Right cardiac atrium (tissue), 5 donors: ENCODE data around the gene KLC1. TPM values are rescaled to one million over a fixed set of nuclear protein-coding genes. Genes with fewer than 3 reads are reported as not detected.

Experiments used
- ATAC-seq, 2 donors: fragments of 200-7000 bp; cut with Tn5 transposase; one replicate each; pipeline versions ENCODE4 v1.8.0 to v1.9.1; 2020; ENCODE audit warnings: moderate library complexity in 2 of 2, mild to moderate bottlenecking in 1 of 2
- DNase-seq, 3 donors: peaks; one replicate each; pipeline ENCODE4 v3.0.0-alpha.2; 2020
- H3K27ac ChIP-seq: one replicate; pipeline ENCODE4 v1.5.1; 2013; ENCODE audit warnings: mild to moderate bottlenecking, low read length, control low read depth, moderate library complexity
- H3K27me3 ChIP-seq: one replicate; pipeline ENCODE4 v1.6.1; 2013; ENCODE audit not compliant: control insufficient read depth, insufficient read depth
- H3K4me1 ChIP-seq: one replicate; pipeline ENCODE4 v1.6.1; 2013; ENCODE audit warnings: low read length; ENCODE audit not compliant: control insufficient read depth, insufficient read depth
- H3K4me3 ChIP-seq: one replicate; pipeline ENCODE4 v1.5.1; 2013; ENCODE audit warnings: low read length, control low read depth
- H3K9me3 ChIP-seq: one replicate; pipeline ENCODE4 v1.6.1; 2013; ENCODE audit warnings: low read length; ENCODE audit not compliant: control insufficient read depth
- WGBS: extraction: QIAGEN DNeasy Blood & Tissue Kit; methylation state at CpG from one replicate; pipeline ENCODE4 v1.1.7; 2013; 5-methylcytosine and 5-hydroxymethylcytosine counted together
- intact Hi-C, 4 donors: fragments of 100-400 bp; cut with DNase I; formaldehyde crosslinking; loops; one replicate each; pipeline versions ENCODE4 v1.11.0 to v1.14.0; 2022 to 2023
- polyA plus RNA-seq: library from polyadenylated mRNA; stranded (reverse); fragments of 200-250 nt; gene quantifications from one replicate; pipeline ENCODE4 v1.2.3, GENCODE V29; 2013
- total RNA-seq, 4 donors: library from RNA; stranded (reverse); fragmentation: NEBNext Ultra II Directional; extraction: Animal tissue kit (Norgen Biotek cat#: 25700); gene quantifications; one replicate each; pipeline ENCODE4 v1.2.1, GENCODE V29; 2021
- donor health status: healthy with polysubstance abuse.
- donor health status: DM: no; HTN: yes; CAD: no.
- donor health status: DM: no; HTN: no; CAD: no.
- donor health status: DM: no; HTN: yes; CAD: no; lungs with severe emphysema.
- donor health status: DM: yes; HTN: yes; CAD: no.

The KLC1 gene
- total and polyA plus RNA-seq, 5 donors: 110 to 137 (median 126) TPM

DNA sequence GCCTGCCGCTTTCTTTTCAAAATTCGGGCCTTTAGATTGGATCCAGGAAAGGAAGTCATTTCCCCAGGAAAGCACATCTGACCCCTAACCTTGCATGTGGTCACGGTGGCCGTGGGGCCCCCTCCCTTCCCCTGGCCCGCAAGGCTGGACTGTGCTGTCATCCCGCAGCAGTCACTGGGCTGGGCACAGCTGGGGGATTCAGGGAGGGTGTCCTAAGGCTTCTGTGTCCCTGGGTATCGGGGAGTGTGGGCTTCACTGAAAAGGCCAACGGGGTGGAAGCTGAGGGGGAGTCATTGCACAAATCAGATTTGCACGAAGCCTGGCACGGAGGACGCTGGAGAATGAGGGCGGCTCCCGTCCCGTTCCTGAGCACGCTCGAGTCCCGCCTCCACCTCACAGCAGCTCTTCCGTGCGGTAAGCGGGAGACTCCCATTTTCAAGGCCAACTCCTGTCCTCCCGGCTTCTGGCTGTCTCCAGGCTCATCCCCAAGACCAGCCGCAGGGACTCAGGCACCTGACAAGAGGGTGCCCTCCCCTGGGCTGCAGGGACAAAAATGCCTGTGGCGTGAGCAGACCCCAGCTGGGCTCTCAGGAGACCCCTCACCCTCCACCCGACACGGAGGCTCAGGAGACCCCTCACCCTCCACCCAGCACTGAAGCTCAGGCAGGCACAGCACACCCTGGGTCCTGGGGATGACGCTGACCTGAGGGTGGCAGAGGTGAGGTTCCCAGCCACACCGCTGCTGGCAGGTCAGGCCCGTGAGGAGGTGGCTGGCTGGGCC, 76.7 kb downstream of the KLC1 start:
- 60% methylated on average over 28 of the region's 28 CpGs for WGBS
- H3K27me3 ChIP-seq: no peaks in the 10 kb centered on the region
- H3K27ac ChIP-seq: peak overlapping the region; percentile 0
- DNase-seq (peak in 2 of 3 donors; percentile 63 to 68), ATAC-seq (peak; percentile 12 to 67)
- intact Hi-C loops: no loop called here
- H3K4me3 ChIP-seq: no peak overlapping the region
- peaks cover 3% of the 10 kb centered on the region for H3K4me1 ChIP-seq
- H3K9me3 ChIP-seq: no peaks in the 10 kb centered on the region

DNA sequence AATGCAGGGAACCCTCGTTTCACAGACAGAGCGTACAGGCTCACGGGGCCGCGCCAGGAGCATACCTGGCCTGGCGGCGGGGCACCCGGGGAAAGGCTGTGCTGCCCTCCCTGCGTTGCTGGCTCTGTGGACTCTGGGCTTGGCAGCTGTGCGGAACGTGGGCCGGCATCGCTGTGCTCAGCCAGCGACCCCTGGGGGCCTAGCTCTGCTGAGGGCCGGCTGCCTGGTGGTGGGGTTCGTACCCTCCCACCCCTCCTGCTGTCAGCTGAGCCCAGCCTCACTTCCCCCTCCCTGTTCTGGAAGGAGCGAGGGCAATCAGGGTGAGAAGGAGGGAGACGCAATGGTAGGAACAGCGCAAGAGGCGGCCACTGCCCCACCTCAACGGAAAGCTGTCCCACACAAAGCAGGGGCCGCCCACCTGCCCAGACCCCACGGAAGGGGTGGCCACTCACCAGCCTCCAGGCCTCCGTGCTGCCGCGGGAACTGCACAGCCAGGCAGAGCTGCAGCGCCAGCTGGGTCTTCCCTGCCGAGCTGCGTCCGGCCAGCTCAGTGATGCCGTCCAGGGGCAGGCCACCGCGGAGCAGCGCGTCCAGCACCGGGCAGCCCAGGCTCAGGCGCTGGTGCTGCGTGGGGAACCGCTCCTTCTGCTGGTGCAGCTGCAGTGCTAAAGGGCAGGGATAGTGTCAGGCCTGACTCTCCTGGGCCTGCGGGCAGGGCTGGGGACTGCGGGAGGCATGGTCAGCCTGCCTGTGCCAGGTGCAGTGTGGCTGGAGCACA, 77.7 kb downstream of the KLC1 start:
- Histone ChIP-seq H3K27ac (no peak overlapping the region), H3K4me1 (no peaks in the 10 kb centered on the region), H3K27me3 (no peaks in the 10 kb centered on the region), H3K4me3 (no peak overlapping the region), H3K9me3 (no peaks in the 10 kb centered on the region)
- DNase-seq (peak in 2 of 3 donors; percentile 58 to 63), ATAC-seq (no peak)
- intact Hi-C loops: no loop called here
- 86% methylated on average over 41 of the region's 41 CpGs for whole genome bisulfite sequencing

DNA sequence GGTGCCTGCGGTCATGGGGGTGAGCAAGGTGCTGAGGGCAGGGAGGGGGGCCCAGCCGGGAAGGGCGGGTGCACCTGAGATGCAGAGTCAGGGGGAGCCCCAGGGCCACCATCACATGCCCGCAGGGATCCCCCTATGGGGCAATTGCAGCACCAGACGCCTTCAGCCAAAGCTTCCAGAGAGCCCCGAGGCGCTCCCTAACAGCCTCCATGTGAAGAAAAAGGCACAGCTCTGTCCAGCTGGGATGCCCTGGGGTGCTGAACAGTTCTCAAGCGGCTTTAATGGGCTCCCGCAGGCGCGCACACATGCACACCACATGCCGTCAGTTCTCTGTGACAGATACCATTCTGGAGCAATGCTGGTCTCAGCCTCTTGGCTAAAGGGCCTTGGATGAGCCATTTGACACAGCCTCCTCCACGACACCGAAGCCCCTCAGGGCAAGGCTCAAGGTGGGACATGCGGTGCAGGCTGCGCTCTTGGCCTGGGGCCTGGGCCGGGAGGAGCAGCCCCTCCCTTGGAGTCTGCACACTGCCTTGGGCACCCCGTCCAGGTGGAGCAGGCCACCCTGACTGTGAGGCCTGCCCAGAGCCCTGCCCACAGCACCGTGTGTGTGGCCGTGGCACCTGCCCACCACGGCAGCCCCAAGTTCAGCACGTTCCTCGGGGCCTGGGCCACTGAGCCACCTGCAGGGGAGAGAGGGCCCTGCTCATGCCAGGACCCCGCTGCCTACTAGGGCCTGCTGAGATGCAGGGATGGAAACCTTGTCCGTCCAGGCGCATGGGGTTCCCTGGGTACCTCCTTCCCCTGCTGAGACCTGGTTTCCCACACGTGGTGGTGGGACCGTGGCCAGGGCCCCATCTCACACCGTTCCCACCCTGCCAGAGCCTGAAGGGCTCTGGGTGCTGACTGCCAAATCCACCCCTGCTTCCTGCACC, 78.6 kb downstream of the KLC1 start:
- intact Hi-C loops: no loop called here
- Histone ChIP-seq H3K9me3 (no peaks in the 10 kb centered on the region), H3K4me1 (peaks cover 6% of the 10 kb centered on the region), H3K27ac (no peak overlapping the region), H3K27me3 (no peaks in the 10 kb centered on the region), H3K4me3 (no peak overlapping the region)
- DNase-seq (peak in 2 of 3 donors; percentile 44 to 54), ATAC-seq (no peak)
- 84% methylated on average over 29 of the region's 29 CpGs for WGBS

DNA sequence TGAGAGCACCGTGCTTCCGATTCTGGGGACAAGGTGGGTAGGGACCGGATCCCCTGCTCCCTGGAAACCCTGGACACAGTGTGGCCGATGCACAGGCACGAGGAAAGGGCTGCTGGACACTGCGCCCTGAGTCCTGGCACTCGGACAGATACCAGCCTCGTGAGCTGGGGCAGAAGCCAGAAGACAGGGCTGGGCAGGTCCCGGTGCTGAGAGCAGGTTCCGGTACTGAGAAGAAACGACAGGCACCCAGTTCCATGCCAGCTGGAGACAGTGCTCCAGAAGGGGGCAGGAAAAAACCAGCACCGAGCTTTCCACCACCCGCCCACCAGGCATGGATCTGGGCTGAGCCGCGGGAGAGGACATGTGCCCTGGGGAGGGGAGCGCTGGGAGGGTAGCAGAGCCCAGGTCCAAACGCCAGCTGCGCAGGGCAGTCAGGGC, 79.8 kb downstream of the KLC1 start:
- H3K27ac ChIP-seq: no peak overlapping the region
- no peaks in the 10 kb centered on the region for H3K27me3 ChIP-seq
- DNase-seq: peak in 2 of 3 donors; percentile 70
- peak in 1 of 2 donors; percentile 20 for ATAC-seq
- no peaks in the 10 kb centered on the region for H3K9me3 ChIP-seq
- H3K4me3 ChIP-seq: no peak overlapping the region
- H3K4me1 ChIP-seq: peaks cover 6% of the 10 kb centered on the region
- 66% methylated on average over 18 of the region's 18 CpGs for whole genome bisulfite sequencing
- intact Hi-C loops: no loop called here

DNA sequence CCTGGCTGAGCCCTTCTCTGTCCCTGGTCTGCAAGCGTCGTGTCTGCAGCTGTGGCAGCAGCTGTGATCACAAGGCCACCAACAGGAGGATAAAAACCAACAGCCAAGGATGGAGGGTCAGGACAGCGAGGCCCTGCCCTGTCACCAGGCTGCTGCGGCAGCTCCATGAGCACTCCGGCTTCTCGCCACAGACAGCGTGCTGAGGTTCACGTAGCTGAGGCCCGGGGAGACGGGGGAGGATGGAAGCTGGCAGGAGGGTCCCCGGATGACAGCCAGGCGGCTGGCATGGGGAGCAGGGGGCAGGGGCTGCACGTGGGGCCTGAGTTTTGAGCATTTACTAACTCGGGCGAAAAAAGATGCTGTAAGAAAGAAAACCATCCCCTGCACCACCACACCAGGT, 80.8 kb downstream of the KLC1 start:
- peak in 2 of 3 donors; percentile 32 to 48 for DNase-seq
- H3K27ac ChIP-seq: no peak overlapping the region
- H3K4me1 ChIP-seq: peaks cover 6% of the 10 kb centered on the region
- intact Hi-C loops: no loop called here
- no peaks in the 10 kb centered on the region for H3K9me3 ChIP-seq
- no peak for ATAC-seq
- WGBS: 92% methylated on average over 15 of the region's 15 CpGs
- no peak overlapping the region for H3K4me3 ChIP-seq
- no peaks in the 10 kb centered on the region for H3K27me3 ChIP-seq

DNA sequence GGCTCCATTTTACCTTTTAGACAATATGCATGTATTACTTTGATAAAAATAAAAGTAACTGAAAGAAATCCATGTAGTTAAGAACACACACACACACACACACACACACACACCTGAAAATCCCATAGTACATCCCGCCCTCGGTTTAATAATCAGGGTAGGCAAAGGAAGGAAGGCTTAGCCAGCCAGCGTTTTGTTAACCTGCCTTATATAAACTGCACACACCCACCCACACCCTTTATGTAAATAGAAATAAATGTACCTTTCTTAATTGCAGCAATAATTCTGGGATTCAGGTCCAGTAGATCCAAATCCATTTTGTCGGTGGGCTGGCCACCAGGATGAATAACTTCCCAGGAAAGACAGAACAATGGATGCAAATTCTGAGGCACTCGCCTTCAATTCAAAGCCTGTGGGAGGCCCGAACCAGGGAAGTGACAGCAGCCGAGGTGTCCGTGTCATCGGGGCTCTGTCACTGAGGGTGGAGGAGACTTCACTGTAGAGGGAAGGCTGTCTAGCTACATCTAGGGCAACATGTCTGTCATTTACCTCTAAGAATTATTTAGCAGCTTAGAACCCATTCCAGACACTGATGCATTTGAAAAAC, 81.9 kb downstream of the KLC1 start:
- intact Hi-C loops: no loop called here
- ATAC-seq: no peak
- peaks cover 6% of the 10 kb centered on the region for H3K4me1 ChIP-seq
- WGBS: 60% methylated on average over 9 of the region's 9 CpGs
- peak in 2 of 3 donors; percentile 5 to 39 for DNase-seq
- no peak overlapping the region for H3K27ac ChIP-seq
- H3K27me3 ChIP-seq: no peaks in the 10 kb centered on the region
- H3K9me3 ChIP-seq: no peaks in the 10 kb centered on the region
- no peak overlapping the region for H3K4me3 ChIP-seq

DNA sequence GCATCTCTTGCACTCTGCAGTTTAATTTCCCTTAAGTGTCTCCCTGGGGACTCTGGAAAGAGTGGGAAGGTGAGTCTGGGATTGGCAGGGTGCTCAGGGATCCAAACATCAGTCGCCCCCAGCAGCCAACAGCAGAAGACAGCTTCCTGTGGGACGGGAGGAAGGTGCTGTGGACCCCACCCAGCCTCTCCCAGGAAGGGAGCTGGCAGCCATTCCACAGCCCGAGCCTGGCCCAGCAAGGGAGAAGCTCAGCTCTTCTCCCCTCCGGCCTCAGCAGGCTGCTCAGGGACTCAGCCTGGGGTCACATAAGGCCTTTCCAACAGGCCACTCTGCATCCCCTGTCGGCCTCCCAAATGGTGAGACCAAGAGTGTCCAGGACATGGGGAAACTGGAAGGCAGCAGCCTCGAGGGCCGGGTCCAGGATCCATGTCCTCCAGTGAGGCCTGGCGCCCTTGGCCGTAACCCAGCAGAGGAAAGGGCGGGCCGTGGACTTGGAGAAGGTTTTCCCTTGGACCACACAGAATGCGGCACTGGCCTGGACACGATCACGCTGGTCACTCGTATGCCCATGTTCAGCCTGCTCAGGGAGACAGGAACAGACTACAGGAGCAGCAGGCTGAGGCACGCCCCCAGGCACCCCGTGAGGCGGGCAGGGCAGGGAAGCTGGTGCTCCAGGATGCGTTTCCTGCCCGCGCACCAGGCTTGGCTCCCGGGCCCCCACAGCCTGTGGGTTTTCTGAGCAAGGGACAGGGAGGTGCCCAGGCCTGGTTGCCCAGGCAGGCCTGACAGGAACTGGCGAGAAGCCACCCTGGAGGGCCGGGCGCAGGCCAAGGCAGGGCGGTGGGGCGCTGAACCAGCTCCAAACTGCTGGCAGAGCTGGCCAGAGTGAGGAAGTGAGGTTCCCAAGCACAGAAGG, 82.8 kb downstream of the KLC1 start:
- Histone ChIP-seq H3K4me3 (no peak overlapping the region), H3K27me3 (no peaks in the 10 kb centered on the region), H3K9me3 (no peaks in the 10 kb centered on the region), H3K4me1 (peaks cover 6% of the 10 kb centered on the region), H3K27ac (no peak overlapping the region)
- 49% methylated on average over 27 of the region's 27 CpGs for WGBS
- intact Hi-C loops: no loop called here
- DNase-seq: peak; percentile 73 to 88 (median 83)
- peak; percentile 2 to 23 for ATAC-seq

DNA sequence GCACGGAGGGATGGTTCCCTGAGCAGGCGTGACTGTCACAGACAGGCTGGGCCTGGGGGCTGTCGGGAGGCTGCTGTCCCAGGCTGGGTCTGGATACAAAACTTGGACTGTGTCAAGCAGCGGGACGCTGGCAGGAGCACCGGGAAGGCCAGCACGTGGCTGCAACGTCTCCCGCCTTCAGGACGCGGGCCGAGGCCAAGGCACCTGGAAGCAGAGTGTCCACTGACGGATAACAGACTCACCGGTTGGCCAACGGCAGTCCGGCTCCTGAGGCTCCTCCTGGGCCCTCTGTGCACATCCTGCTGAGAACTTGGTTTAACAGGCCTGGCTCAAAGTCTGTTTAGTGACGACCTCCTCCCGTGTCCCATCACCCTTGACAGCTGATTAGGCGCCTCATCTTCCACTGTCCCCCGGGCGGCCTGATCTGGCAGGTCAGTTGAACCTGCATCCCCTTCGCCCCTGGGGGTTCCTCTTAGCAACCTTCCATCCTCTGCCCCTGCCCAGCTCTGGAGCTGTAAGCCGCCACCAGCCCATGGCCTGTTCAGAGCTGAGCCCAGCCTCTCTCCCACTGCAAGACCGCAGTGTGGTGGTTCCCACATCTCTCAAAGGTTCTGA, 83.7 kb downstream of the KLC1 start:
- peaks cover 6% of the 10 kb centered on the region for H3K4me1 ChIP-seq
- intact Hi-C loops: no loop called here
- H3K9me3 ChIP-seq: no peaks in the 10 kb centered on the region
- DNase-seq (peak in 1 of 3 donors; percentile 55), ATAC-seq (no peak)
- H3K27ac ChIP-seq: no peak overlapping the region
- no peaks in the 10 kb centered on the region for H3K27me3 ChIP-seq
- H3K4me3 ChIP-seq: no peak overlapping the region
- WGBS: 50% methylated on average over 24 of the region's 24 CpGs

DNA sequence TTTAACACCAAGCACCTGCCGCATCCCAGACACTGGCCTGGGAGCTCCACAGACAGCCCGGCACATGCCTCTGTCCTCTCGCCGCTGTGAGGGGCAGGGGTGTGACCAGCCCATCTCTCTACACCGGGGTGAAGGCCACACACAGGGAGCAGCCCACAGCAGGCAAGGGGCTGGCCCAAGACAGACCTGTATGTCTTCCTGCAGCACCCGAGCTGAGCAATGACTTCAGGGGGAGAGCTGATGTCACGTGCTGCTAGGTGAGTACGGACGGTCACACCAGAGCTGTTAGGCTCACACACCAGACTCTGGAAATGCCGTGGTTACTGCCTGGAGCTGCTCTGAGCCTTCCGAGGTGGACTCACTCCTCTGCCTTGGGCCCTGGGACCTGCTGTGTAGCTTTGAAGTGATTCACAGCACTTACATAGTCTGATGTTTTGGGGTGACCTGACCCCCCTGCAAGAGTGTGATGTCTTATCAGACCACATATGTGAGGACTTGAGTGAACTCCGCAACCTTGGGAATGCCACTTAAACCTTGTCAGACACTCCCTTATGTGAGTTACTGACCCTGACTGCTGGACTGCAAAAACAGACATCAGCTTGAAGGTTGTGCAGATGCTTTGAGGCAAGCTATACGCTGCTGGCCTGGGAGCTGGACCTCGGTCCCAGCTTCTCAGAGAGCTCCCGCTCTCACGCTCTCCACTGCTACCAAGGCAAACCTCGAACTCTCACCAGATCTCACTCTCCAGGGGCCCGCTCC, 84.5 kb downstream of the KLC1 start:
- Histone ChIP-seq H3K4me3 (no peak overlapping the region), H3K27me3 (no peaks in the 10 kb centered on the region), H3K27ac (no peak overlapping the region), H3K9me3 (no peaks in the 10 kb centered on the region), H3K4me1 (peaks cover 8% of the 10 kb centered on the region)
- intact Hi-C loops: no loop called here
- ATAC-seq (no peak), DNase-seq (peak in 1 of 3 donors; percentile 33)
- 75% methylated on average over 18 of the region's 18 CpGs for WGBS
